Ishikawa (cell line): ENCODE results near the gene LTBP4.

ENCODE experiments used
- CREB1 ChIP-seq: IDR thresholded peaks from 2 replicates; pipeline ENCODE4 v1.6.1; 2012; ENCODE audit warnings: low read depth
- EGR1 ChIP-seq: IDR thresholded peaks from 2 replicates; pipeline ENCODE4 v1.6.1; 2012
- EP300 ChIP-seq: IDR thresholded peaks from 2 replicates; pipeline ENCODE4 v1.6.1; 2012; ENCODE audit warnings: borderline replicate concordance
- FOXM1 ChIP-seq: IDR thresholded peaks from 2 replicates; pipeline ENCODE4 v1.6.1; 2012; ENCODE audit warnings: low read depth, borderline replicate concordance
- MAX ChIP-seq: IDR thresholded peaks from 2 replicates; pipeline ENCODE4 v1.6.1; 2012
- NFIC ChIP-seq: IDR thresholded peaks from 2 replicates; pipeline ENCODE4 v1.6.1; 2012
- RAD21 ChIP-seq: IDR thresholded peaks from 2 replicates; pipeline ENCODE4 v1.6.1; 2012; ENCODE audit warnings: low read depth
- TAF1 ChIP-seq: IDR thresholded peaks from 2 replicates; pipeline ENCODE4 v1.6.1; 2012; ENCODE audit warnings: low read depth, mild to moderate bottlenecking
- TCF12 ChIP-seq: IDR thresholded peaks from 2 replicates; pipeline ENCODE4 v1.6.1; 2012; ENCODE audit warnings: low read depth
- YY1 ChIP-seq: IDR thresholded peaks from 2 replicates; pipeline ENCODE4 v1.6.1; 2012; ENCODE audit warnings: low read depth
- TF ChIP-seq, protein P1 (sequence below): IDR thresholded peaks from 2 replicates; pipeline ENCODE4 v1.6.1; 2012

GRCh38 chr19:40559394-40559793 lies 41.8 kb upstream of the LTBP4 start:
- TF ChIP-seq NFIC (no peak), FOXM1 (no peak), EP300 (no peak), MAX (no peak), RAD21 (no peak), EGR1 (no peak), YY1 (no peak), TCF12 (no peak), TAF1 (no peak), CREB1 (no peak)
- TF ChIP-seq, protein P1, sequence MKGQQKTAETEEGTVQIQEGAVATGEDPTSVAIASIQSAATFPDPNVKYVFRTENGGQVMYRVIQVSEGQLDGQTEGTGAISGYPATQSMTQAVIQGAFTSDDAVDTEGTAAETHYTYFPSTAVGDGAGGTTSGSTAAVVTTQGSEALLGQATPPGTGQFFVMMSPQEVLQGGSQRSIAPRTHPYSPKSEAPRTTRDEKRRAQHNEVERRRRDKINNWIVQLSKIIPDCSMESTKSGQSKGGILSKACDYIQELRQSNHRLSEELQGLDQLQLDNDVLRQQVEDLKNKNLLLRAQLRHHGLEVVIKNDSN, result no peak
